ENCODE measurements around the gene CERCAM. TPM values are rescaled to one million over a fixed set of nuclear protein-coding genes. Genes with fewer than 3 reads are reported as not detected.

CERCAM gene
- polyA plus RNA-seq, 1 donor = 19.9 TPM

GRCh38 chr9:128383791-128384190 lies 36.9 kb upstream of the CERCAM start:
- no peak for DNase-seq
- Histone ChIP-seq H3K4me3 (ENCODE audit: low read length) (no peak overlapping the region), H3K27ac (ENCODE audit: low read length) (no peak overlapping the region), H3K36me3 (ENCODE audit: control insufficient read depth, insufficient read depth, low read length) (peaks cover 64% of the 10 kb centered on the region), H3K4me1 (ENCODE audit: control insufficient read depth, insufficient read depth, low read length) (no peaks in the 10 kb centered on the region), H3K27me3 (ENCODE audit: control insufficient read depth, insufficient read depth, low read length) (no peaks in the 10 kb centered on the region), H3K9me3 (ENCODE audit: control insufficient read depth, low read depth, low read length) (no peaks in the 10 kb centered on the region)
- WGBS (ENCODE audit: insufficient coverage, low lambda C conversion rate) = no CpG with 5 or more reads among the region's 8 CpGs

GRCh38 chr9:128384801-128385495 lies 35.7 kb upstream of the CERCAM start:
- no CpG with 5 or more reads among the region's 7 CpGs for WGBS (ENCODE audit: insufficient coverage, low lambda C conversion rate)
- Histone ChIP-seq H3K4me3 (ENCODE audit: low read length) (no peak overlapping the region), H3K27ac (ENCODE audit: low read length) (no peak overlapping the region), H3K36me3 (ENCODE audit: control insufficient read depth, insufficient read depth, low read length) (peaks cover 72% of the 10 kb centered on the region), H3K27me3 (ENCODE audit: control insufficient read depth, insufficient read depth, low read length) (no peaks in the 10 kb centered on the region), H3K4me1 (ENCODE audit: control insufficient read depth, insufficient read depth, low read length) (no peaks in the 10 kb centered on the region), H3K9me3 (ENCODE audit: control insufficient read depth, low read depth, low read length) (no peaks in the 10 kb centered on the region)
- no peak for DNase-seq

GRCh38 chr9:128385496-128386460 lies 34.9 kb upstream of the CERCAM start:
- peaks cover 76% of the 10 kb centered on the region for H3K36me3 ChIP-seq (ENCODE audit: control insufficient read depth, insufficient read depth, low read length)
- H3K27ac ChIP-seq (ENCODE audit: low read length) = no peak overlapping the region
- WGBS (ENCODE audit: insufficient coverage, low lambda C conversion rate) = no CpG with 5 or more reads among the region's 18 CpGs
- no peak for DNase-seq
- no peaks in the 10 kb centered on the region for H3K27me3 ChIP-seq (ENCODE audit: control insufficient read depth, insufficient read depth, low read length)
- no peaks in the 10 kb centered on the region for H3K9me3 ChIP-seq (ENCODE audit: control insufficient read depth, low read depth, low read length)
- no peaks in the 10 kb centered on the region for H3K4me1 ChIP-seq (ENCODE audit: control insufficient read depth, insufficient read depth, low read length)
- no peak overlapping the region for H3K4me3 ChIP-seq (ENCODE audit: low read length)

- peaks cover 21% of the 10 kb centered on the region for H3K27me3 ChIP-seq (ENCODE audit: control insufficient read depth, insufficient read depth, low read length)
- H3K4me1 ChIP-seq (ENCODE audit: control insufficient read depth, insufficient read depth, low read length) = no peaks in the 10 kb centered on the region
- no peak overlapping the region for H3K4me3 ChIP-seq (ENCODE audit: low read length)
- H3K36me3 ChIP-seq (ENCODE audit: control insufficient read depth, insufficient read depth, low read length) = peaks cover 71% of the 10 kb centered on the region
- no CpG with 5 or more reads among the region's 10 CpGs for WGBS (ENCODE audit: insufficient coverage, low lambda C conversion rate)
- H3K27ac ChIP-seq (ENCODE audit: low read length) = no peak overlapping the region
- peaks cover 10% of the 10 kb centered on the region for H3K9me3 ChIP-seq (ENCODE audit: control insufficient read depth, low read depth, low read length)
- no peak for DNase-seq
Measured at GRCh38 chr9:128388150-128388549, 32.5 kb upstream of the CERCAM start.

GRCh38 chr9:128389395-128390149 lies 31.1 kb upstream of the CERCAM start:
- Histone ChIP-seq H3K27me3 (ENCODE audit: control insufficient read depth, insufficient read depth, low read length) (peaks cover 35% of the 10 kb centered on the region), H3K36me3 (ENCODE audit: control insufficient read depth, insufficient read depth, low read length) (peaks cover 59% of the 10 kb centered on the region), H3K27ac (ENCODE audit: low read length) (no peak overlapping the region), H3K9me3 (ENCODE audit: control insufficient read depth, low read depth, low read length) (peaks cover 14% of the 10 kb centered on the region), H3K4me3 (ENCODE audit: low read length) (no peak overlapping the region), H3K4me1 (ENCODE audit: control insufficient read depth, insufficient read depth, low read length) (no peaks in the 10 kb centered on the region)
- no peak for DNase-seq
- no CpG with 5 or more reads among the region's 13 CpGs for WGBS (ENCODE audit: insufficient coverage, low lambda C conversion rate)

- Histone ChIP-seq H3K4me1 (ENCODE audit: control insufficient read depth, insufficient read depth, low read length) (no peaks in the 10 kb centered on the region), H3K27ac (ENCODE audit: low read length) (no peak overlapping the region), H3K27me3 (ENCODE audit: control insufficient read depth, insufficient read depth, low read length) (peaks cover 42% of the 10 kb centered on the region), H3K36me3 (ENCODE audit: control insufficient read depth, insufficient read depth, low read length) (peaks cover 52% of the 10 kb centered on the region), H3K9me3 (ENCODE audit: control insufficient read depth, low read depth, low read length) (peaks cover 14% of the 10 kb centered on the region), H3K4me3 (ENCODE audit: low read length) (no peak overlapping the region)
- no CpG with 5 or more reads among the region's 11 CpGs for WGBS (ENCODE audit: insufficient coverage, low lambda C conversion rate)
- DNase-seq = no peak
Measured at GRCh38 chr9:128390150-128390812, 30.4 kb upstream of the CERCAM start.

GRCh38 chr9:128390813-128391711 lies 29.6 kb upstream of the CERCAM start:
- Histone ChIP-seq H3K9me3 (ENCODE audit: control insufficient read depth, low read depth, low read length) (peaks cover 14% of the 10 kb centered on the region), H3K27me3 (ENCODE audit: control insufficient read depth, insufficient read depth, low read length) (peaks cover 50% of the 10 kb centered on the region), H3K27ac (ENCODE audit: low read length) (no peak overlapping the region), H3K4me3 (ENCODE audit: low read length) (no peak overlapping the region), H3K4me1 (ENCODE audit: control insufficient read depth, insufficient read depth, low read length) (no peaks in the 10 kb centered on the region), H3K36me3 (ENCODE audit: control insufficient read depth, insufficient read depth, low read length) (peaks cover 49% of the 10 kb centered on the region)
- DNase-seq = no peak
- WGBS (ENCODE audit: insufficient coverage, low lambda C conversion rate) = no CpG with 5 or more reads among the region's 8 CpGs

- 50% methylated on average over 1 of the region's 21 CpGs for WGBS (ENCODE audit: insufficient coverage, low lambda C conversion rate)
- peaks cover 14% of the 10 kb centered on the region for H3K9me3 ChIP-seq (ENCODE audit: control insufficient read depth, low read depth, low read length)
- H3K4me1 ChIP-seq (ENCODE audit: control insufficient read depth, insufficient read depth, low read length) = no peaks in the 10 kb centered on the region
- no peak for DNase-seq
- no peak overlapping the region for H3K4me3 ChIP-seq (ENCODE audit: low read length)
- H3K27me3 ChIP-seq (ENCODE audit: control insufficient read depth, insufficient read depth, low read length) = peaks cover 58% of the 10 kb centered on the region
- no peak overlapping the region for H3K27ac ChIP-seq (ENCODE audit: low read length)
- peaks cover 42% of the 10 kb centered on the region for H3K36me3 ChIP-seq (ENCODE audit: control insufficient read depth, insufficient read depth, low read length)
Measured at GRCh38 chr9:128391956-128392301, 28.7 kb upstream of the CERCAM start.

GRCh38 chr9:128392302-128393144 lies 28.1 kb upstream of the CERCAM start:
- H3K27me3 ChIP-seq (ENCODE audit: control insufficient read depth, insufficient read depth, low read length) = peaks cover 64% of the 10 kb centered on the region

More at GRCh38 chr9:128392302-128393144, 28.1 kb upstream of the CERCAM start:
- 87% methylated on average over 10 of the region's 88 CpGs for WGBS (ENCODE audit: insufficient coverage, low lambda C conversion rate)
- DNase-seq = no peak
- H3K9me3 ChIP-seq (ENCODE audit: control insufficient read depth, low read depth, low read length) = peaks cover 14% of the 10 kb centered on the region
- H3K36me3 ChIP-seq (ENCODE audit: control insufficient read depth, insufficient read depth, low read length) = peaks cover 36% of the 10 kb centered on the region
- no peak overlapping the region for H3K27ac ChIP-seq (ENCODE audit: low read length)
- H3K4me3 ChIP-seq (ENCODE audit: low read length) = no peak overlapping the region
- no peaks in the 10 kb centered on the region for H3K4me1 ChIP-seq (ENCODE audit: control insufficient read depth, insufficient read depth, low read length)
